Peyer's patch (tissue), 4 donors: ENCODE measurements around the gene ACAP1. TPM values are rescaled to one million over a fixed set of nuclear protein-coding genes. Genes with fewer than 3 reads are reported as not detected.

Experiments used
- DNase-seq, 3 donors: peaks; one replicate each; pipeline ENCODE4 v3.0.0-alpha.2; 2017 to 2019
- H3K27ac ChIP-seq, 4 donors: fragments of 200-600 bp; sonication (generic); one replicate each; pipeline ENCODE4 v1.5.1; 2016 to 2019
- H3K27me3 ChIP-seq, 2 donors: fragments of 200-600 bp; sonication (generic); one replicate each; pipeline ENCODE4 v1.5.1; 2019
- H3K36me3 ChIP-seq, 3 donors: fragments of 200-600 bp; sonication (generic); one replicate each; pipeline ENCODE4 v1.5.1; 2016 to 2019
- H3K4me1 ChIP-seq, 4 donors: fragments of 200-600 bp; sonication (generic); one replicate each; pipeline ENCODE4 v1.5.1; 2016 to 2019
- H3K4me3 ChIP-seq, 4 donors: fragments of 200-600 bp; sonication (generic); 1 replicate in 3 of 4; 2 replicates in 1 of 4; pipeline ENCODE4 v1.5.1; 2016 to 2019; ENCODE audit warnings: mild to moderate bottlenecking in 1 of 4
- H3K9me3 ChIP-seq, 4 donors: fragments of 200-600 bp; sonication (generic); one replicate each; pipeline ENCODE4 v1.5.1; 2016 to 2019; ENCODE audit warnings: mild to moderate bottlenecking in 1 of 4
- CTCF ChIP-seq, 6 experiments: fragments of 450-650 bp in 4 of 6; fragments of 200-600 bp in 2 of 6; sonication (generic) in 1 of 6; IDR thresholded peaks; one replicate each; pipeline ENCODE4 v1.5.1; 2017 to 2019; ENCODE audit warnings: antibody characterized with exemption in 6 of 6, mild to moderate bottlenecking in 3 of 6, moderate library complexity in 1 of 6
- POLR2A ChIP-seq, 2 donors: fragments of 450-650 bp; IDR thresholded peaks; one replicate each; pipeline ENCODE4 v1.5.1; 2017; ENCODE audit warnings: antibody characterized with exemption in 2 of 2, mild to moderate bottlenecking in 2 of 2, moderate library complexity in 2 of 2
- total RNA-seq, 4 donors: library from RNA; depleted of rRNA; stranded (reverse); fragments of >200 nt; gene quantifications; one replicate each; pipeline ENCODE4 v1.1.0, GENCODE V29; 2016

The ACAP1 gene
- total RNA-seq, 4 donors from 2014 or later: 15.6 to 696 (median 24.0) TPM

GRCh38 chr17:7392696-7393612, 56.6 kb downstream of the ACAP1 start:
- Histone ChIP-seq H3K27me3 (no peaks in the 10 kb centered on the region), H3K27ac (peak overlapping the region in 1 of 4 donors; percentile 96), H3K4me1 (peaks cover 0 to 16% (median 6%) of the 10 kb centered on the region in 4 donors), H3K36me3 (peaks cover 0 to 33% (median 0%) of the 10 kb centered on the region in 3 donors), H3K9me3 (no peaks in the 10 kb centered on the region), H3K4me3 (peak overlapping the region; percentile 74 to 86 (median 80))
- no peak for DNase-seq
- no peak for TF ChIP-seq POLR2A (IDR thresholded peaks at IDR 0.05)
- no peak for TF ChIP-seq CTCF (IDR thresholded peaks at IDR 0.05)

GRCh38 chr17:7393613-7394451, 57.5 kb downstream of the ACAP1 start:
- DNase-seq: peak; percentile 57 to 77 (median 64)
- no peaks in the 10 kb centered on the region for H3K9me3 ChIP-seq
- peak overlapping the region; percentile 74 to 86 (median 80) for H3K4me3 ChIP-seq
- H3K27me3 ChIP-seq: no peaks in the 10 kb centered on the region
- H3K36me3 ChIP-seq: peaks cover 0 to 24% (median 0%) of the 10 kb centered on the region in 3 donors
- TF ChIP-seq CTCF (IDR thresholded peaks at IDR 0.05) (no peak), POLR2A (IDR thresholded peaks at IDR 0.05) (no peak)
- H3K4me1 ChIP-seq: peaks cover 0 to 16% (median 6%) of the 10 kb centered on the region in 4 donors
- peak overlapping the region; percentile 84 to 96 (median 95) for H3K27ac ChIP-seq

GRCh38 chr17:7394452-7395191, 58.3 kb downstream of the ACAP1 start, which contains the start of gene PLSCR3:
Gene PLSCR3 (minus strand): TSS chr17:7394525. CDS start chr17:7394110, 415 bp downstream.
- Histone ChIP-seq H3K4me1 (peaks cover 0 to 16% (median 6%) of the 10 kb centered on the region in 4 donors), H3K27ac (peak within 1 kb of the TSS; percentile 84 to 96 (median 95)), H3K4me3 (peak within 1 kb of the TSS; percentile 74 to 86 (median 80)), H3K9me3 (no peaks in the 10 kb centered on the region), H3K36me3 (peaks cover 0 to 17% (median 0%) of the 10 kb centered on the region in 3 donors), H3K27me3 (no peaks in the 10 kb centered on the region)
- DNase-seq: peak; percentile 80 to 94 (median 93)
- TF ChIP-seq POLR2A (IDR thresholded peaks at IDR 0.05): peak; percentile 80 to 87
- peak in 5 of 6 experiments; percentile 3 to 48 (median 42) for TF ChIP-seq CTCF (IDR thresholded peaks at IDR 0.05)

- H3K27me3 ChIP-seq: no peaks in the 10 kb centered on the region
- no peak for DNase-seq
- no peak overlapping the region for H3K27ac ChIP-seq
- no peaks in the 10 kb centered on the region for H3K9me3 ChIP-seq
- peaks cover 0 to 2% (median 0%) of the 10 kb centered on the region in 3 donors for H3K36me3 ChIP-seq
- H3K4me1 ChIP-seq: peaks cover 0 to 16% (median 6%) of the 10 kb centered on the region in 4 donors
- TF ChIP-seq CTCF (IDR thresholded peaks at IDR 0.05) (peak in 2 of 6 experiments; percentile 2 to 9), POLR2A (IDR thresholded peaks at IDR 0.05) (no peak)
- no peak overlapping the region for H3K4me3 ChIP-seq
Observed at GRCh38 chr17:7396147-7396546, 59.8 kb downstream of the ACAP1 start.

GRCh38 chr17:7398612-7399011, 62.3 kb downstream of the ACAP1 start:
- Histone ChIP-seq H3K4me3 (no peak overlapping the region), H3K9me3 (no peaks in the 10 kb centered on the region), H3K4me1 (peaks cover 0 to 24% (median 4%) of the 10 kb centered on the region in 4 donors), H3K27ac (no peak overlapping the region), H3K27me3 (no peaks in the 10 kb centered on the region), H3K36me3 (no peaks in the 10 kb centered on the region)
- TF ChIP-seq POLR2A (IDR thresholded peaks at IDR 0.05): no peak
- no peak for TF ChIP-seq CTCF (IDR thresholded peaks at IDR 0.05)
- no peak for DNase-seq
